Subcutaneous adipose tissue (tissue), 4 donors: ENCODE measurements around the gene EYA4. TPM values are rescaled to one million over a fixed set of nuclear protein-coding genes. Genes with fewer than 3 reads are reported as not detected.

Experiments
- CTCF ChIP-seq: fragments of 450-650 bp; IDR thresholded peaks from one replicate; pipeline ENCODE4 v1.5.1; 2016; ENCODE audit warnings: low read depth, mild to moderate bottlenecking, control low read depth, antibody characterized with exemption, moderate library complexity
- total RNA-seq, 4 donors: library from RNA; depleted of rRNA; stranded (reverse); fragments of >200 nt; gene quantifications; one replicate each; pipeline ENCODE4 v1.1.0, GENCODE V29; 2016

The EYA4 gene
- total RNA-seq, 4 donors from 2014 or later: 1.5 to 7.7 (median 1.7) TPM

DNA sequence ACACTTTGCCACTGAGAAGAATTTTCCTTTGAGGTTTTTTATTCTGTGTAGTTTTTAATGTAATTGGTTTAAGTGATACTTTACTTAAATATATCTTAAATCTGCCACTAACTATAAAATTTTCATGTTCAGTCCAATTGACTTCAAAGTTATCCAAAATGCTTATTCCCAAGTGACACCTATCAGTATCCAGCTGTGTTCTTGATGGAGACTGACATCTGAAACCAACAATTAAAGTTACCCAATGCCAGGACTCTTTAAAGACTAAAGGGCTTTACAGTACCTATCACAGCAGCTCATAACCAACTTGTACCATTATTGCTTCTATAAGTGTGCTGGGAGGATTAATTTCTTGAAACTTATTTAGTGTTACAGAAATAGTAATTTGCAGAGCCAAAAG lies 13.8 kb upstream of the EYA4 start:
- no peak for TF ChIP-seq CTCF

DNA sequence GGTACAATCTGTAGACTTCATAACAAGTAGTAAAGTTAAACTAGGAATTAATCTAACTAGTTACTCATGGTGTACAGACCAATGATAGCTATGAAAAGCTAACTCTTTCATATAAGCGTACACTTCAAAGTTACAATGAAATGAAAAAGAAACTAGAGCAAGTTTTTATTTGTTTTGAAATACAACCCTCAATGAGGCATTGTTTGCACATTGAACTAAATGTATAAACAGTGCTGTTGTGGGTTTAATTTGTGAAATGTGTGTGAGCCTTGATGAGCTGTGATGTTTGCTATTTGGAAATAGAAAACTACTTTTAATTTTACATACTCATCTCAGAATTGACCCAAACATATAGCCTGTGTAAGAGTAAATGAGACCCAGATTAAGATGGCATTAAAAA lies 11.1 kb upstream of the EYA4 start:
- no peak for TF ChIP-seq CTCF

GRCh38 chr6:133235221-133235620 lies 5.9 kb upstream of the EYA4 start:
- no peak for TF ChIP-seq CTCF

DNA sequence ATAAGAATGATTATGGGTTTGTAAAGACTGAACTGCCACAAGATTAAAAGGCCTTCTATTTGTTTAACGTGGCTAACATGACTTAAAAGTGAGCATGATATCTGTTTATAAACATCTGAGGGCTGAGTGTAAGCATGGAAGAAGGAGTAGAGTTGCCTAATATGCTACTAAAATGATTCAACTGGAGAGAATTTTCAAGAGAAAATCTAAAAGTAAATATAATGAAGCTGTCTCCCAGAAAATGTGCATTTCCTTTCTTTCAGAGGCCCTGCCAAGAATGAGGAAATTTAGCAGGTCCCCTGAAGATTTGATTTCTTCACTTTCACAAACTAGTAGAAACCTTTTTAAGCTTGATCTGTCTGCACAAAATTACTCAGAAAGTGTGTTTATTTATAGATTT lies 4.2 kb upstream of the EYA4 start:
- TF ChIP-seq CTCF: no peak

- no peak for TF ChIP-seq CTCF
Measured at GRCh38 chr6:133240511-133241085, 559 bp upstream of the EYA4 start.

DNA sequence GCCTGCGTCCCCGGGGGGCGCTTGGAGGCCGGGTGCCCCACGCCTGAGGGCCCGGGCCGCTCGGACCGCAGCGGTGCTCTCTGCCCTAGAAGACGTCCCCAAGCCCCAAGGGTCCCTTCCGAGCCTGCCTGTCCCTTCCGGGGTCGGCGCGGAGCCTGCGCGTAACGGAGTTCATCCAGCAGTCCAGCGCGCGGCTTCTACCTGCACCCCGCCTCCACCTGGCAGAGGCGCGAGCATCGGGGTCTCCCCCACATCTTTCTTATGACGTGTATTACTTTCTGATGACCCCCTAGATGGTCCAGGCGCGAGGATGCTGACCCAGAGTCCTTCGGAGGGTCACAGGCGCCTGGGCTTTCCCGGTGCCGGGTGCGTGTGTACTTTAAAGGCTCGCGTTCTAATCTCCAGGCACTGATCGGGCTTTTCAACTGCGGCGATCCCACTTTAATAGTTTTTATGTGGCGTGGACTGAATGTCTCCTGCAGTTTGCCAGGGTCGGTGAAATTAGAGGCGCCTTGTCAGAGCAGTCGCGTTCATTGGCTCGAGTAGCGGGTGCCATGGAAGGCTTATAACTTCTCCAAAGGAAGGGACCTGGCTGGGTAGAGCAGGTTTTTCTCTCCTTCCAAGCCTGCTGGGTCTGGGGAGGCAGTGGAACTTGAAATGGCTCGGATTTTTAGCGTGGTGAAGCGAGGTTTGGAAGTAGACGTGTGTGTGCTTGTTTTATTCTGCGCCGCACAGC lies 912 bp downstream of the EYA4 start:
- TF ChIP-seq CTCF: no peak

- TF ChIP-seq CTCF: no peak
Measured at GRCh38 chr6:133242637-133243585, 1.8 kb downstream of the EYA4 start.
